GM12891 (cell line): ENCODE data around the gene AVEN.

Experiments
- POLR2A ChIP-seq: IDR thresholded peaks from 2 replicates; pipeline ENCODE4 v1.6.1; 2011; ENCODE audit warnings: low read depth, low read length, control low read depth
- TAF1 ChIP-seq: IDR thresholded peaks from 2 replicates; pipeline ENCODE4 v1.6.1; 2011; ENCODE audit warnings: low read depth, low read length, control low read depth

DNA sequence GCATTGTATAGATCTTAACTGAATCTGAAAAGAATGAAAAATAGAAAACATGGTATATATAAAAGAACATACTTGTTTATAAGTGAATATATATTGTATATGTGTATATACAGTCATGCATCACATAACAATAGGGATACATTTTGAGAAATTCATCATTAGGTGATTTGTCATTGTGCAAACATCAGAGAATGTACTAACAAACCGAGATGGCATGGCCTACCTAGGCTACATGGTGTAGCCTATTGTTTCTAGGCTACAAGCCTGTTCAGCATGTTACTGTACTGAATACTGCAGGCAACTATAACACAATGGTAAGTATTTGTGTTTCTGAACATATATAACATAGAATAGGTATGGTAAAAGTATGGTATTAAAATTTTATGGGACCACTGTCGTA lies 135.3 kb downstream of the AVEN start:
- TF ChIP-seq TAF1: no peak
- TF ChIP-seq POLR2A: no peak
